Spleen (tissue), 11 donors: Measurements from ENCODE around the gene TBCD. TPM values are rescaled to one million over a fixed set of nuclear protein-coding genes. Genes with fewer than 3 reads are reported as not detected.

ENCODE experiments used
- DNase-seq: peaks from one replicate; pipeline ENCODE4 v3.0.0-alpha.2; 2020
- H3K27ac ChIP-seq, 8 donors: fragments of 200-600 bp; sonication (generic) in 7 of 8; 1 replicate in 4 of 8; 2 replicates in 4 of 8; pipeline versions ENCODE4 v1.5.0 to v1.8.0; 2016 to 2021; ENCODE audit warnings: inconsistent platforms in 4 of 8, mild to moderate bottlenecking in 4 of 8, moderate library complexity in 1 of 8
- H3K27me3 ChIP-seq, 7 donors: fragments of 200-600 bp; sonication (generic) in 6 of 7; replicated peaks in 1 of 7; 1 replicate in 4 of 7; 2 replicates in 3 of 7; pipeline versions ENCODE4 v1.5.0 to v1.8.0; 2016 to 2021; ENCODE audit warnings: inconsistent platforms in 3 of 7, mild to moderate bottlenecking in 1 of 7
- H3K36me3 ChIP-seq, 6 donors: fragments of 200-600 bp; sonication (generic) in 5 of 6; 1 replicate in 4 of 6; 2 replicates in 2 of 6; pipeline versions ENCODE4 v1.5.0 to v1.8.0; 2016 to 2021; ENCODE audit warnings: inconsistent platforms in 2 of 6
- H3K4me1 ChIP-seq, 6 donors: fragments of 200-600 bp; sonication (generic) in 5 of 6; 1 replicate in 3 of 6; 2 replicates in 3 of 6; pipeline versions ENCODE4 v1.5.0 to v1.8.0; 2016 to 2021; ENCODE audit warnings: inconsistent platforms in 3 of 6
- H3K4me3 ChIP-seq, 8 donors: fragments of 200-600 bp; sonication (generic) in 7 of 8; 1 replicate in 4 of 8; 2 replicates in 4 of 8; pipeline versions ENCODE4 v1.5.0 to v1.8.0; 2016 to 2021; ENCODE audit warnings: inconsistent platforms in 4 of 8, mild to moderate bottlenecking in 4 of 8, moderate library complexity in 2 of 8
- H3K9me3 ChIP-seq, 8 donors: fragments of 200-600 bp; sonication (generic) in 7 of 8; 1 replicate in 4 of 8; 2 replicates in 4 of 8; pipeline versions ENCODE4 v1.5.0 to v1.8.0; 2016 to 2021; ENCODE audit warnings: inconsistent platforms in 4 of 8
- CTCF ChIP-seq, 11 experiments: fragments of 200-600 bp in 7 of 11; fragments of 450-650 bp in 4 of 11; sonication (generic) in 4 of 11; IDR thresholded peaks in 8 of 11; conservative IDR thresholded peaks in 3 of 11; 1 replicate in 7 of 11; 2 replicates in 4 of 11; pipeline versions ENCODE4 v1.4.0 to v1.8.0; 2016 to 2021; ENCODE audit warnings: antibody characterized with exemption in 11 of 11, inconsistent platforms in 4 of 11, mild to moderate bottlenecking in 1 of 11
- POLR2A ChIP-seq, 3 donors: fragments of 450-650 bp; IDR thresholded peaks; one replicate each; pipeline ENCODE4 v1.5.1; 2017; ENCODE audit warnings: antibody characterized with exemption in 3 of 3, mild to moderate bottlenecking in 1 of 3
- POLR2AphosphoS5 ChIP-seq, 3 donors: sonication (generic); formaldehyde crosslinking; IDR thresholded peaks; one replicate each; pipeline ENCODE4 v1.5.1; 2017; ENCODE audit warnings: antibody characterized with exemption in 3 of 3
- WGBS, 5 donors: extraction: QIAGEN DNeasy Blood & Tissue Kit in 3 of 5; methylation state at CpG; one replicate each; pipeline versions ENCODE4 v1.1.5 to v1.1.7; 2013 to 2018; 5-methylcytosine and 5-hydroxymethylcytosine counted together
- intact Hi-C: fragments of 100-400 bp; cut with DNase I; formaldehyde crosslinking; loops from one replicate; pipeline ENCODE4 v1.15.0; 2023; ENCODE audit warnings: low total_unique reads
- polyA plus RNA-seq, 3 donors: library from polyadenylated mRNA; stranded (reverse); fragments of 200-250 nt; gene quantifications; one replicate each; pipeline ENCODE4 v1.2.1, GENCODE V29; 2013
- total RNA-seq, 7 donors: library from RNA; depleted of rRNA in 3 of 7; stranded (reverse); fragments of >200 nt in 3 of 7; fragmentation: NEBNext Ultra II Directional in 4 of 7; extraction: Animal tissue kit (Norgen Biotek cat#: 25700) in 4 of 7; gene quantifications; one replicate each; pipeline versions ENCODE4 v1.1.0 to v1.2.1, GENCODE V29; 2016 to 2021
- donor health status: healthy with polysubstance abuse.
- donor health status: DM: no; HTN: no; CAD: no; lungs with moderate emphysema.
- donor health status: DM: no; HTN: no; CAD: no.
- donor health status: Bipolar disorder and iron deficiency.
- donor health status: healthy.
- donor health status: DM: no; HTN: no; CAD: no.
- donor health status: DM: yes; HTN: yes; CAD: no.

Gene TBCD
- total and polyA plus RNA-seq, 10 donors, result 55.6 to 207 (median 108) TPM

- Histone ChIP-seq H3K4me1 (peaks cover 20 to 95% (median 59%) of the 10 kb centered on the region in 6 donors), H3K27me3 (no peaks in the 10 kb centered on the region), H3K4me3 (no peak overlapping the region), H3K36me3 (peaks cover 0 to 16% (median 0%) of the 10 kb centered on the region in 6 donors), H3K27ac (peak overlapping the region in 1 of 8 donors; percentile 40), H3K9me3 (no peaks in the 10 kb centered on the region)
- 95 to 96% (median 95%) methylated on average over 11 to 15 of the region's 15 CpGs for WGBS, 5 donors
- no peak for DNase-seq
- TF ChIP-seq CTCF (IDR thresholded peaks at IDR 0.05 in 8 of 11, conservative IDR thresholded peaks at IDR 0.05 in 3 of 11), result no peak
- TF ChIP-seq POLR2AphosphoS5 (IDR thresholded peaks at IDR 0.05), result no peak
- no peak for TF ChIP-seq POLR2A (IDR thresholded peaks at IDR 0.05)
- intact Hi-C loops, result no loop called here
Observed at GRCh38 chr17:82879241-82879640, 127.4 kb downstream of the TBCD start.

GRCh38 chr17:82880620-82881323 is 128.9 kb downstream of the TBCD start:
- Histone ChIP-seq H3K4me1 (peaks cover 24 to 95% (median 66%) of the 10 kb centered on the region in 6 donors), H3K9me3 (no peaks in the 10 kb centered on the region), H3K36me3 (peaks cover 0 to 15% (median 0%) of the 10 kb centered on the region in 6 donors), H3K27me3 (no peaks in the 10 kb centered on the region), H3K27ac (no peak overlapping the region), H3K4me3 (no peak overlapping the region)
- WGBS, 5 donors, result 95 to 96% (median 96%) methylated on average over 17 to 25 of the region's 25 CpGs
- intact Hi-C loops, result no loop called here
- DNase-seq, result peak; percentile 59
- TF ChIP-seq CTCF (IDR thresholded peaks at IDR 0.05 in 8 of 11, conservative IDR thresholded peaks at IDR 0.05 in 3 of 11) (no peak), POLR2AphosphoS5 (IDR thresholded peaks at IDR 0.05) (no peak), POLR2A (IDR thresholded peaks at IDR 0.05) (no peak)

- H3K9me3 ChIP-seq, result no peaks in the 10 kb centered on the region
- H3K4me3 ChIP-seq, result no peak overlapping the region
- WGBS, 5 donors, result 91 to 96% (median 94%) methylated on average over 19 to 21 of the region's 21 CpGs
- intact Hi-C loops, result no loop called here
- H3K36me3 ChIP-seq, result peaks cover 0 to 15% (median 0%) of the 10 kb centered on the region in 6 donors
- no peaks in the 10 kb centered on the region for H3K27me3 ChIP-seq
- peaks cover 30 to 95% (median 68%) of the 10 kb centered on the region in 6 donors for H3K4me1 ChIP-seq
- DNase-seq, result no peak
- no peak for TF ChIP-seq POLR2A (IDR thresholded peaks at IDR 0.05)
- no peak for TF ChIP-seq CTCF (IDR thresholded peaks at IDR 0.05 in 8 of 11, conservative IDR thresholded peaks at IDR 0.05 in 3 of 11)
- no peak for TF ChIP-seq POLR2AphosphoS5 (IDR thresholded peaks at IDR 0.05)
- H3K27ac ChIP-seq, result peak overlapping the region in 1 of 8 donors; percentile 79
Observed at GRCh38 chr17:82881324-82881823, 129.5 kb downstream of the TBCD start.
